ENCODE results near the gene NCOA5. TPM values are rescaled to one million over a fixed set of nuclear protein-coding genes. Genes with fewer than 3 reads are reported as not detected.

Gene NCOA5
- total and polyA plus RNA-seq, 9 of the 15 experiments (the other 6 are each of a cell fraction or from before 2014, with no cell fraction given), result 3.9 to 22.8 (median 13.8) TPM

DNA sequence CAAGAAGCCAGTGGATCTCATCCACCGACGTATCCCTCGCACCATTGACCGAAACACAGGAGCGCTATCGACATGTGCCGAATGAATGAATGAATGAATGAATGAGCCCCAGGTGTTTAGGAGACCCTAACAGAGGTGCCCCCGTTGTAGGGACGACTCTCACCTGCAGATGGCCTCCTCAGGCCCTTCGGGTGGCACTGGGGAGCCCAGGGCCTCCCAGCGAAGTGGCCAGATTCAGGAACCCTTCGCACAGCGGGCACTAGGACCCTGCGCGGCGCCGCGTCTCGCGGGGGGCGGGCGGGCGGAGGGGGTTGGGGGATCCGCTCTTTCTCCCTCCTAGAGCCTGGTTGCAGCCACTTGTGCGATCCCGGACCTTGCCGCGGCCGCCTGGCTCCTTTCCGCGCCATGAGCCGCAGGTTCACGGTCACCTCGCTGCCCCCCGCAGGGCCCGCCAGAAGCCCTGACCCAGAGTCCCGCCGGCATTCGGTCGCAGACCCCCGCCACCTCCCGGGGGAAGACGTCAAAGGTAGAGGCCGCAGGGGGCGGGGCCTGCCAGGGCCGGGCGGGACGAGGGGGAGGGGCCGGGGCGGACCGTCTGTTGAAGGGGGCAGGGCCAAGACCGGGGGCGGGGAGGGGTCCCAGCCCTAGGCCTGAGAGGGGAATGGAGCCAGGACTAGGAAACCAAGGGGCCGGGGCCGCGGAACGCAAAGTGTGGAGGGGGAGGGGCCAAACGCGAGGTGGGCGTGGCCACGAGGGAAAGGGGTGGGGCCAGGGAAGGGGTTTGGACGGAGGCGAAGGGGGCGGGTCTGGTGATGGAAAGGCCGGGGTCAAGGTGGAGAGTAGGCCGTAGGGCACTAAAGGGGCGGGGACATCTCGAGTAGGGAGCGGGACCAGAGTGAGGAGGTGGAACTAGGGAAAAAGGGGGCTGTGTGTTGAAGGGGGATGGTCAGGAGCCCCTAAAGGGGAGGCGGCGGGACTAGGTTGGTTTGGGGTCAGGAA, 68.1 kb downstream of the NCOA5 start (continued):
- TF ChIP-seq, protein P1, sequence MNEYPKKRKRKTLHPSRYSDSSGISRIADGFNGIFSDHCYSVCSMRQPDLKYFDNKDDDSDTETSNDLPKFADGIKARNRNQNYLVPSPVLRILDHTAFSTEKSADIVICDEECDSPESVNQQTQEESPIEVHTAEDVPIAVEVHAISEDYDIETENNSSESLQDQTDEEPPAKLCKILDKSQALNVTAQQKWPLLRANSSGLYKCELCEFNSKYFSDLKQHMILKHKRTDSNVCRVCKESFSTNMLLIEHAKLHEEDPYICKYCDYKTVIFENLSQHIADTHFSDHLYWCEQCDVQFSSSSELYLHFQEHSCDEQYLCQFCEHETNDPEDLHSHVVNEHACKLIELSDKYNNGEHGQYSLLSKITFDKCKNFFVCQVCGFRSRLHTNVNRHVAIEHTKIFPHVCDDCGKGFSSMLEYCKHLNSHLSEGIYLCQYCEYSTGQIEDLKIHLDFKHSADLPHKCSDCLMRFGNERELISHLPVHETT (CRISPR knock-in tag; conservative IDR thresholded peaks at IDR 0.05 in 1 of 2, IDR thresholded peaks at IDR 0.05 in 1 of 2), result no peak
- TF ChIP-seq, protein P2, sequence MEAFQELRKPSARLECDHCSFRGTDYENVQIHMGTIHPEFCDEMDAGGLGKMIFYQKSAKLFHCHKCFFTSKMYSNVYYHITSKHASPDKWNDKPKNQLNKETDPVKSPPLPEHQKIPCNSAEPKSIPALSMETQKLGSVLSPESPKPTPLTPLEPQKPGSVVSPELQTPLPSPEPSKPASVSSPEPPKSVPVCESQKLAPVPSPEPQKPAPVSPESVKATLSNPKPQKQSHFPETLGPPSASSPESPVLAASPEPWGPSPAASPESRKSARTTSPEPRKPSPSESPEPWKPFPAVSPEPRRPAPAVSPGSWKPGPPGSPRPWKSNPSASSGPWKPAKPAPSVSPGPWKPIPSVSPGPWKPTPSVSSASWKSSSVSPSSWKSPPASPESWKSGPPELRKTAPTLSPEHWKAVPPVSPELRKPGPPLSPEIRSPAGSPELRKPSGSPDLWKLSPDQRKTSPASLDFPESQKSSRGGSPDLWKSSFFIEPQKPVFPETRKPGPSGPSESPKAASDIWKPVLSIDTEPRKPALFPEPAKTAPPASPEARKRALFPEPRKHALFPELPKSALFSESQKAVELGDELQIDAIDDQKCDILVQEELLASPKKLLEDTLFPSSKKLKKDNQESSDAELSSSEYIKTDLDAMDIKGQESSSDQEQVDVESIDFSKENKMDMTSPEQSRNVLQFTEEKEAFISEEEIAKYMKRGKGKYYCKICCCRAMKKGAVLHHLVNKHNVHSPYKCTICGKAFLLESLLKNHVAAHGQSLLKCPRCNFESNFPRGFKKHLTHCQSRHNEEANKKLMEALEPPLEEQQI (IDR thresholded peaks at IDR 0.05), result no peak
- TF ChIP-seq EGR1 (conservative IDR thresholded peaks at IDR 0.05), result peak; percentile 31
- TF ChIP-seq SMC3 (conservative IDR thresholded peaks at IDR 0.05; ENCODE audit: insufficient read depth, low read depth, low read length), result 0 out of 2 replicates have a peak, but pooled peaks have one; percentile 21
- peak; percentile 48 for TF ChIP-seq NEUROD1 (IDR thresholded peaks at IDR 0.05; ENCODE audit: borderline replicate concordance, low read depth, low read length, partially characterized antibody)
- TF ChIP-seq ZKSCAN3 (CRISPR knock-in tag; IDR thresholded peaks at IDR 0.05), result no peak
- TF ChIP-seq, protein P3, sequence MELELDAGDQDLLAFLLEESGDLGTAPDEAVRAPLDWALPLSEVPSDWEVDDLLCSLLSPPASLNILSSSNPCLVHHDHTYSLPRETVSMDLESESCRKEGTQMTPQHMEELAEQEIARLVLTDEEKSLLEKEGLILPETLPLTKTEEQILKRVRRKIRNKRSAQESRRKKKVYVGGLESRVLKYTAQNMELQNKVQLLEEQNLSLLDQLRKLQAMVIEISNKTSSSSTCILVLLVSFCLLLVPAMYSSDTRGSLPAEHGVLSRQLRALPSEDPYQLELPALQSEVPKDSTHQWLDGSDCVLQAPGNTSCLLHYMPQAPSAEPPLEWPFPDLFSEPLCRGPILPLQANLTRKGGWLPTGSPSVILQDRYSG (tag; conservative IDR thresholded peaks at IDR 0.05; ENCODE audit: low read depth), result no peak
- TF ChIP-seq ATF7 (IDR thresholded peaks at IDR 0.05), result peak; percentile 38; the same call in 1 of the 2 replicates
- TF ChIP-seq E2F3 (CRISPR knock-in tag; IDR thresholded peaks at IDR 0.05), result no peak
- no peak for TF ChIP-seq GATA2 (CRISPR knock-in tag; IDR thresholded peaks at IDR 0.05)
- TF ChIP-seq, protein P4, sequence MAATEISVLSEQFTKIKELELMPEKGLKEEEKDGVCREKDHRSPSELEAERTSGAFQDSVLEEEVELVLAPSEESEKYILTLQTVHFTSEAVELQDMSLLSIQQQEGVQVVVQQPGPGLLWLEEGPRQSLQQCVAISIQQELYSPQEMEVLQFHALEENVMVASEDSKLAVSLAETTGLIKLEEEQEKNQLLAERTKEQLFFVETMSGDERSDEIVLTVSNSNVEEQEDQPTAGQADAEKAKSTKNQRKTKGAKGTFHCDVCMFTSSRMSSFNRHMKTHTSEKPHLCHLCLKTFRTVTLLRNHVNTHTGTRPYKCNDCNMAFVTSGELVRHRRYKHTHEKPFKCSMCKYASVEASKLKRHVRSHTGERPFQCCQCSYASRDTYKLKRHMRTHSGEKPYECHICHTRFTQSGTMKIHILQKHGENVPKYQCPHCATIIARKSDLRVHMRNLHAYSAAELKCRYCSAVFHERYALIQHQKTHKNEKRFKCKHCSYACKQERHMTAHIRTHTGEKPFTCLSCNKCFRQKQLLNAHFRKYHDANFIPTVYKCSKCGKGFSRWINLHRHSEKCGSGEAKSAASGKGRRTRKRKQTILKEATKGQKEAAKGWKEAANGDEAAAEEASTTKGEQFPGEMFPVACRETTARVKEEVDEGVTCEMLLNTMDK (IDR thresholded peaks at IDR 0.05; ENCODE audit: borderline replicate concordance, insufficient read depth, low read depth, low read length, poor library complexity, severe bottlenecking), result no peak
- TF ChIP-seq SNRNP70 (optimal IDR thresholded peaks at IDR 0.05; ENCODE audit: low read depth, low read length), result no peak
- TF ChIP-seq, protein P5, sequence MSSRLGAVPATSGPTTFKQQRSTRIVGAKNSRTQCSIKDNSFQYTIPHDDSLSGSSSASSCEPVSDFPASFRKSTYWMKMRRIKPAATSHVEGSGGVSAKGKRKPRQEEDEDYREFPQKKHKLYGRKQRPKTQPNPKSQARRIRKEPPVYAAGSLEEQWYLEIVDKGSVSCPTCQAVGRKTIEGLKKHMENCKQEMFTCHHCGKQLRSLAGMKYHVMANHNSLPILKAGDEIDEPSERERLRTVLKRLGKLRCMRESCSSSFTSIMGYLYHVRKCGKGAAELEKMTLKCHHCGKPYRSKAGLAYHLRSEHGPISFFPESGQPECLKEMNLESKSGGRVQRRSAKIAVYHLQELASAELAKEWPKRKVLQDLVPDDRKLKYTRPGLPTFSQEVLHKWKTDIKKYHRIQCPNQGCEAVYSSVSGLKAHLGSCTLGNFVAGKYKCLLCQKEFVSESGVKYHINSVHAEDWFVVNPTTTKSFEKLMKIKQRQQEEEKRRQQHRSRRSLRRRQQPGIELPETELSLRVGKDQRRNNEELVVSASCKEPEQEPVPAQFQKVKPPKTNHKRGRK (tag; IDR thresholded peaks at IDR 0.05), result no peak
- TF ChIP-seq ZC3H8 (IDR thresholded peaks at IDR 0.05), result no peak
- TF ChIP-seq CEBPG (CRISPR knock-in tag; IDR thresholded peaks at IDR 0.05), result no peak
- no peak for TF ChIP-seq CEBPG (tag; conservative IDR thresholded peaks at IDR 0.05 in 1 of 2, IDR thresholded peaks at IDR 0.05 in 1 of 2)
- TF ChIP-seq NR2C1 (IDR thresholded peaks at IDR 0.05), result peak; percentile 70
- peak; percentile 56; the same call in 1 of the 2 replicates for TF ChIP-seq NR2C1 (tag; IDR thresholded peaks at IDR 0.05)
